HCT116 (cell line): Measurements from ENCODE around the gene FAM72C.
"Not testable (repeated sequence)": the region's sequence is repeated elsewhere in the genome, so short reads cannot be mapped to it uniquely, and the experiment has no call there.

ENCODE experiments used
- CEBPB ChIP-seq: IDR thresholded peaks from 2 replicates; pipeline ENCODE4 v1.6.1; 2012; ENCODE audit warnings: low read depth
- EGR1 ChIP-seq: IDR thresholded peaks from 2 replicates; pipeline ENCODE4 v1.6.1; 2012; ENCODE audit warnings: low read depth
- EZH2 ChIP-seq: fragments of 200-600 bp; sonication (generic); IDR thresholded peaks from 2 replicates; pipeline ENCODE4 v1.6.1; 2017; ENCODE audit warnings: antibody characterized with exemption, mixed run types
- POLR2A ChIP-seq: IDR thresholded peaks from 2 replicates; pipeline ENCODE4 v1.7.0; 2011; ENCODE audit warnings: borderline replicate concordance; ENCODE audit not compliant: insufficient read depth, insufficient read length; ENCODE audit errors: extremely low read depth
- POLR2AphosphoS5 ChIP-seq: IDR thresholded peaks from 2 replicates; pipeline ENCODE4 v1.6.1; 2011; ENCODE audit warnings: mild to moderate bottlenecking, low read depth, low read length, moderate library complexity
- RAD21 ChIP-seq: IDR thresholded peaks from 2 replicates; pipeline ENCODE4 v1.6.1; 2012; ENCODE audit warnings: low read depth, mild to moderate bottlenecking
- REST ChIP-seq: IDR thresholded peaks from 2 replicates; pipeline ENCODE4 v1.6.1; 2012; ENCODE audit warnings: low read depth
- SIN3A ChIP-seq: IDR thresholded peaks from 2 replicates; pipeline ENCODE4 v1.6.1; 2012; ENCODE audit warnings: low read depth
- YY1 ChIP-seq: IDR thresholded peaks from 2 replicates; pipeline ENCODE4 v1.6.1; 2011; ENCODE audit warnings: low read length, low read depth, moderate library complexity, mild to moderate bottlenecking; ENCODE audit not compliant: insufficient replicate concordance; ENCODE audit errors: extremely low read depth
- ZBTB33 ChIP-seq: IDR thresholded peaks from 2 replicates; pipeline ENCODE4 v1.6.1; 2011; ENCODE audit warnings: mild to moderate bottlenecking, low read length, moderate library complexity; ENCODE audit not compliant: insufficient replicate concordance; ENCODE audit errors: extremely low read depth
- ZFX ChIP-seq: fragments of 450-650 bp; IDR thresholded peaks from 2 replicates; pipeline ENCODE4 v1.6.1; 2017
- ZNF274 ChIP-seq: fragments of 200-500 bp; sonication (Bioruptor generic); IDR thresholded peaks from 2 replicates; pipeline ENCODE4 v1.6.1; 2014; ENCODE audit warnings: mild to moderate bottlenecking, low read depth, low read length, inconsistent platforms
- TF ChIP-seq, protein P1 (sequence below), 3 experiments: fragments of 200-600 bp in 1 of 3; sonication (generic) in 1 of 3; IDR thresholded peaks in 2 of 3; conservative IDR thresholded peaks in 1 of 3; 2 replicates each; pipeline ENCODE4 v1.5.1; 2012 to 2017; ENCODE audit warnings: low read depth in 2 of 3, low read length in 2 of 3, antibody characterized with exemption in 1 of 3, borderline replicate concordance in 1 of 3, control low read depth in 1 of 3, mild to moderate bottlenecking in 1 of 3, mixed read lengths in 1 of 3, mixed run types in 1 of 3, moderate library complexity in 1 of 3; ENCODE audit not compliant: insufficient read depth in 1 of 3

GRCh38 chr1:143989427-143989712, 17.6 kb upstream of the FAM72C start:
- TF ChIP-seq EGR1, EZH2, POLR2AphosphoS5, REST, ZBTB33, YY1, POLR2A, ZNF274, ZFX, SIN3A, RAD21, CEBPB: not testable (repeated sequence)
- TF ChIP-seq, protein P1, sequence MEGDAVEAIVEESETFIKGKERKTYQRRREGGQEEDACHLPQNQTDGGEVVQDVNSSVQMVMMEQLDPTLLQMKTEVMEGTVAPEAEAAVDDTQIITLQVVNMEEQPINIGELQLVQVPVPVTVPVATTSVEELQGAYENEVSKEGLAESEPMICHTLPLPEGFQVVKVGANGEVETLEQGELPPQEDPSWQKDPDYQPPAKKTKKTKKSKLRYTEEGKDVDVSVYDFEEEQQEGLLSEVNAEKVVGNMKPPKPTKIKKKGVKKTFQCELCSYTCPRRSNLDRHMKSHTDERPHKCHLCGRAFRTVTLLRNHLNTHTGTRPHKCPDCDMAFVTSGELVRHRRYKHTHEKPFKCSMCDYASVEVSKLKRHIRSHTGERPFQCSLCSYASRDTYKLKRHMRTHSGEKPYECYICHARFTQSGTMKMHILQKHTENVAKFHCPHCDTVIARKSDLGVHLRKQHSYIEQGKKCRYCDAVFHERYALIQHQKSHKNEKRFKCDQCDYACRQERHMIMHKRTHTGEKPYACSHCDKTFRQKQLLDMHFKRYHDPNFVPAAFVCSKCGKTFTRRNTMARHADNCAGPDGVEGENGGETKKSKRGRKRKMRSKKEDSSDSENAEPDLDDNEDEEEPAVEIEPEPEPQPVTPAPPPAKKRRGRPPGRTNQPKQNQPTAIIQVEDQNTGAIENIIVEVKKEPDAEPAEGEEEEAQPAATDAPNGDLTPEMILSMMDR (IDR thresholded peaks at IDR 0.05 in 2 of 3, conservative IDR thresholded peaks at IDR 0.05 in 1 of 3; ENCODE audit: borderline replicate concordance in 1 of 3, insufficient read depth in 1 of 3, low read depth in 2 of 3, low read length in 2 of 3) = not testable (repeated sequence)
